ENCODE data around the gene CFAP61.

DNA sequence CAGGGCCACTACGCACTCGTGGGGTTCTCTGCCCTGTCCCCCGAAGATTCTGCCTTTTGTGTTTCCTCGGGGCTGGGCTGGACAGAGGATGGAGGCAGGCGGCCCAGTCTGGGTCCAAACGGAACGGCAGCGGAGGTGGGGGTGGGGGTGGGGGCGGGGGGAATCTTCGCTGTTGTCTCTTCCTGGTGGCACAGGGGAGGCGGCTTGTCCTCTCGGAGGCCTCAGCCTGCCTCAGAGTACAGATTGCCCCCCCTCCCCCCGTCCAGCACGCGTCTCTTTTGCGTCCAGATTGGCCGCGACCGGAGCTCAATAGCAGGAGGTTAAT lies 314.2 kb downstream of the CFAP61 start:
- TF ChIP-seq, protein P1, sequence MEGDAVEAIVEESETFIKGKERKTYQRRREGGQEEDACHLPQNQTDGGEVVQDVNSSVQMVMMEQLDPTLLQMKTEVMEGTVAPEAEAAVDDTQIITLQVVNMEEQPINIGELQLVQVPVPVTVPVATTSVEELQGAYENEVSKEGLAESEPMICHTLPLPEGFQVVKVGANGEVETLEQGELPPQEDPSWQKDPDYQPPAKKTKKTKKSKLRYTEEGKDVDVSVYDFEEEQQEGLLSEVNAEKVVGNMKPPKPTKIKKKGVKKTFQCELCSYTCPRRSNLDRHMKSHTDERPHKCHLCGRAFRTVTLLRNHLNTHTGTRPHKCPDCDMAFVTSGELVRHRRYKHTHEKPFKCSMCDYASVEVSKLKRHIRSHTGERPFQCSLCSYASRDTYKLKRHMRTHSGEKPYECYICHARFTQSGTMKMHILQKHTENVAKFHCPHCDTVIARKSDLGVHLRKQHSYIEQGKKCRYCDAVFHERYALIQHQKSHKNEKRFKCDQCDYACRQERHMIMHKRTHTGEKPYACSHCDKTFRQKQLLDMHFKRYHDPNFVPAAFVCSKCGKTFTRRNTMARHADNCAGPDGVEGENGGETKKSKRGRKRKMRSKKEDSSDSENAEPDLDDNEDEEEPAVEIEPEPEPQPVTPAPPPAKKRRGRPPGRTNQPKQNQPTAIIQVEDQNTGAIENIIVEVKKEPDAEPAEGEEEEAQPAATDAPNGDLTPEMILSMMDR (conservative IDR thresholded peaks at IDR 0.05; ENCODE audit: low read depth, low read length), result no peak
- no peak for TF ChIP-seq EZH2phosphoT487 (IDR thresholded peaks at IDR 0.05; ENCODE audit: borderline replicate concordance, low read length)
- no peak for TF ChIP-seq EZH2 (IDR thresholded peaks at IDR 0.05; ENCODE audit: low read length, unreplicated experiment)
